Measurements from ENCODE around the gene URI1.
A peak's percentile ranks its signal among the peaks of the same experiment; 100 is the strongest.

URI1 gene

GRCh38 chr19:30000862-30001261 lies 58.8 kb downstream of the URI1 start (continued):
- TF ChIP-seq, protein P1, sequence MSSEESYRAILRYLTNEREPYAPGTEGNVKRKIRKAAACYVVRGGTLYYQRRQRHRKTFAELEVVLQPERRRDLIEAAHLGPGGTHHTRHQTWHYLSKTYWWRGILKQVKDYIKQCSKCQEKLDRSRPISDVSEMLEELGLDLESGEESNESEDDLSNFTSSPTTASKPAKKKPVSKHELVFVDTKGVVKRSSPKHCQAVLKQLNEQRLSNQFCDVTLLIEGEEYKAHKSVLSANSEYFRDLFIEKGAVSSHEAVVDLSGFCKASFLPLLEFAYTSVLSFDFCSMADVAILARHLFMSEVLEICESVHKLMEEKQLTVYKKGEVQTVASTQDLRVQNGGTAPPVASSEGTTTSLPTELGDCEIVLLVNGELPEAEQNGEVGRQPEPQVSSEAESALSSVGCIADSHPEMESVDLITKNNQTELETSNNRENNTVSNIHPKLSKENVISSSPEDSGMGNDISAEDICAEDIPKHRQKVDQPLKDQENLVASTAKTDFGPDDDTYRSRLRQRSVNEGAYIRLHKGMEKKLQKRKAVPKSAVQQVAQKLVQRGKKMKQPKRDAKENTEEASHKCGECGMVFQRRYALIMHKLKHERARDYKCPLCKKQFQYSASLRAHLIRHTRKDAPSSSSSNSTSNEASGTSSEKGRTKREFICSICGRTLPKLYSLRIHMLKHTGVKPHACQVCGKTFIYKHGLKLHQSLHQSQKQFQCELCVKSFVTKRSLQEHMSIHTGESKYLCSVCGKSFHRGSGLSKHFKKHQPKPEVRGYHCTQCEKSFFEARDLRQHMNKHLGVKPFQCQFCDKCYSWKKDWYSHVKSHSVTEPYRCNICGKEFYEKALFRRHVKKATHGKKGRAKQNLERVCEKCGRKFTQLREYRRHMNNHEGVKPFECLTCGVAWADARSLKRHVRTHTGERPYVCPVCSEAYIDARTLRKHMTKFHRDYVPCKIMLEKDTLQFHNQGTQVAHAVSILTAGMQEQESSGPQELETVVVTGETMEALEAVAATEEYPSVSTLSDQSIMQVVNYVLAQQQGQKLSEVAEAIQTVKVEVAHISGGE (tag by site-specific recombination; conservative IDR thresholded peaks at IDR 0.05; ENCODE audit: low read depth): 0 out of 2 replicates have a peak, but pooled peaks have one; percentile 27
- 0 out of 2 replicates have a peak, but pooled peaks have one; percentile 30 for TF ChIP-seq ZNF324 (tag by site-specific recombination; IDR thresholded peaks at IDR 0.05)

DNA sequence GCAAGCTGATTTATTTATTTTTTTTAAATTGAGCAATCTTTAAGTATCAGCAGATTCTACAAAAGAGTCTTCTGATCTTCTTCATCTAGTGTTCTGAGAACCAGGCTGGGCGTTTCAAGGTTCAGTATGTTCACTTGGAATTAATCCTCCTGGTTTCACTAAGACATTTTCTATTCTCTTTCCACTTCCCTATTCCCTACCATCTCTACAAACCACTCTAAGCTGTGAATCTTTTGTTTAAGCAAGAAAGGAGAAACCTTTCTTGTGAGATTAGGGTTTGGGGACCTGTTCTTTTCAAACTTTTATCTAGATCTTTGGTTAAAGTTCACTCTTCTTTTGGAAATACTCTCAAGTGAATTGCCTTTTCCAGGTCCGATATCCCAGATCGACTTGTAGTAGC lies 59.3 kb downstream of the URI1 start:
- Histone ChIP-seq H3K4me3 (ENCODE audit: low read depth, low read length) (no peak overlapping the region), H3K27ac (ENCODE audit: extremely low read depth, low read depth, low read length) (no peak overlapping the region), H3K36me3 (ENCODE audit: control insufficient read depth in 2 of 2, insufficient read depth in 1 of 2, low read length in 2 of 2) (peaks cover 5 to 39% of the 10 kb centered on the region in 2 experiments), H3K9me3 (ENCODE audit: control insufficient read depth, insufficient read depth, low read depth, low read length) (peaks cover 15% of the 10 kb centered on the region), H3K4me1 (ENCODE audit: control insufficient read depth, insufficient read depth, low read length) (peaks cover 36% of the 10 kb centered on the region)
- CTCF ChIA-PET: interaction anchor here (0.6 to 2.5 kb wide), 5 partner anchors 14 to 132 kb away, joined by 3 to 8 read pairs (median 4); no protein-coding TSS in a partner anchor
- TF ChIP-seq HOXC10 (CRISPR knock-in tag; IDR thresholded peaks at IDR 0.05): no peak
- TF ChIP-seq ZNF239 (tag by site-specific recombination; IDR thresholded peaks at IDR 0.05): no peak
- no peak for TF ChIP-seq ZNF585B (tag by site-specific recombination; IDR thresholded peaks at IDR 0.05)
- TF ChIP-seq ZNF701 (tag by site-specific recombination; IDR thresholded peaks at IDR 0.05): no peak
- no peak for TF ChIP-seq PRDM1 (tag by site-specific recombination; IDR thresholded peaks at IDR 0.05)
- TF ChIP-seq ATF2 (tag by site-specific recombination; IDR thresholded peaks at IDR 0.05; ENCODE audit: low read depth): no peak
- no peak for TF ChIP-seq ZNF10 (tag by site-specific recombination; IDR thresholded peaks at IDR 0.05)
- no peak for TF ChIP-seq TSHZ1 (tag by site-specific recombination; IDR thresholded peaks at IDR 0.05; ENCODE audit: borderline replicate concordance)
- TF ChIP-seq ZNF626 (tag by site-specific recombination; IDR thresholded peaks at IDR 0.05): no peak
- TF ChIP-seq ZNF580 (tag by site-specific recombination; IDR thresholded peaks at IDR 0.05): no peak
- POLR2A ChIA-PET: no interaction called here

GRCh38 chr19:30001791-30002190 lies 59.8 kb downstream of the URI1 start:
- Histone ChIP-seq H3K27ac (ENCODE audit: extremely low read depth, low read depth, low read length) (no peak overlapping the region), H3K4me3 (ENCODE audit: low read depth, low read length) (no peak overlapping the region), H3K4me1 (ENCODE audit: control insufficient read depth, insufficient read depth, low read length) (peaks cover 36% of the 10 kb centered on the region), H3K36me3 (ENCODE audit: control insufficient read depth in 2 of 2, insufficient read depth in 1 of 2, low read length in 2 of 2) (peaks cover 5 to 34% of the 10 kb centered on the region in 2 experiments), H3K9me3 (ENCODE audit: control insufficient read depth, insufficient read depth, low read depth, low read length) (peaks cover 11% of the 10 kb centered on the region)
- no peak for TF ChIP-seq ZNF146 (tag by site-specific recombination; IDR thresholded peaks at IDR 0.05)
- TF ChIP-seq, protein P2, sequence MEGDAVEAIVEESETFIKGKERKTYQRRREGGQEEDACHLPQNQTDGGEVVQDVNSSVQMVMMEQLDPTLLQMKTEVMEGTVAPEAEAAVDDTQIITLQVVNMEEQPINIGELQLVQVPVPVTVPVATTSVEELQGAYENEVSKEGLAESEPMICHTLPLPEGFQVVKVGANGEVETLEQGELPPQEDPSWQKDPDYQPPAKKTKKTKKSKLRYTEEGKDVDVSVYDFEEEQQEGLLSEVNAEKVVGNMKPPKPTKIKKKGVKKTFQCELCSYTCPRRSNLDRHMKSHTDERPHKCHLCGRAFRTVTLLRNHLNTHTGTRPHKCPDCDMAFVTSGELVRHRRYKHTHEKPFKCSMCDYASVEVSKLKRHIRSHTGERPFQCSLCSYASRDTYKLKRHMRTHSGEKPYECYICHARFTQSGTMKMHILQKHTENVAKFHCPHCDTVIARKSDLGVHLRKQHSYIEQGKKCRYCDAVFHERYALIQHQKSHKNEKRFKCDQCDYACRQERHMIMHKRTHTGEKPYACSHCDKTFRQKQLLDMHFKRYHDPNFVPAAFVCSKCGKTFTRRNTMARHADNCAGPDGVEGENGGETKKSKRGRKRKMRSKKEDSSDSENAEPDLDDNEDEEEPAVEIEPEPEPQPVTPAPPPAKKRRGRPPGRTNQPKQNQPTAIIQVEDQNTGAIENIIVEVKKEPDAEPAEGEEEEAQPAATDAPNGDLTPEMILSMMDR (tag by site-specific recombination; IDR thresholded peaks at IDR 0.05): 0 out of 2 replicates have a peak, but pooled peaks have one; percentile 20
- CTCF ChIA-PET: interaction anchor here (0.5 to 2.6 kb wide), 8 partner anchors 10 to 131 kb away, joined by 3 to 13 read pairs (median 4); no protein-coding TSS in a partner anchor
- POLR2A ChIA-PET: no interaction called here

Measured in HEK293 (cell line).